ENCODE data around the gene SSTR4. TPM values are rescaled to one million over a fixed set of nuclear protein-coding genes. Genes with fewer than 3 reads are reported as not detected.

SSTR4 gene
- total and polyA plus RNA-seq, 2 of the 13 experiments (the other 11 are each of a cell fraction or from before 2014, with no cell fraction given) = not detected

- H4K20me1 ChIP-seq (ENCODE audit: insufficient read depth, low read length) = no peaks in the 10 kb centered on the region
- ChIA-PET POLR2A (no interaction called here), CTCF (ENCODE audit: low intra/inter-chr PET ratio, low total read pairs) (no interaction called here)
- H3K36me3 ChIP-seq (replicated peaks in 1 of 2; ENCODE audit: control insufficient read depth in 1 of 2, insufficient read depth in 2 of 2, low read length in 2 of 2) = no peaks in the 10 kb centered on the region
- no peak for DNase-seq (ENCODE audit: low spot score)
- FAIRE-seq = no peak
- BruUV-seq (replicated peaks) = no TSS peak
- H3K9me3 ChIP-seq (ENCODE audit: low read length) = no peaks in the 10 kb centered on the region
- no peak overlapping the region for H3K4me3 ChIP-seq (replicated peaks in 1 of 3; ENCODE audit: insufficient read depth in 1 of 3, low read depth in 2 of 3, low read length in 3 of 3)
- no peak overlapping the region for H2AFZ ChIP-seq (ENCODE audit: low read length)
- no peak overlapping the region for H3K9ac ChIP-seq (ENCODE audit: insufficient read depth, low read depth, low read length)
- no peaks in the 10 kb centered on the region for H3K79me2 ChIP-seq (ENCODE audit: insufficient read depth, low read length)
- no peak overlapping the region for H3K27ac ChIP-seq (ENCODE audit: extremely low read length, insufficient read depth, low read length)
- H3K4me2 ChIP-seq (ENCODE audit: low read depth, low read length) = no peak overlapping the region
- peaks cover 1 to 3% of the 10 kb centered on the region in 2 experiments; a peak in 1 of 5 replicates for H3K27me3 ChIP-seq (ENCODE audit: control insufficient read depth in 1 of 2, insufficient read depth in 2 of 2, low read length in 2 of 2)
- WGBS (ENCODE audit: low lambda C conversion rate) = 2% methylated on average over 5 of the region's 5 CpGs
- no peak for ATAC-seq
- intact Hi-C loops (cut with micrococcal nuclease; ENCODE audit: unreplicated experiment) (no loop called here), in situ Hi-C loops (cut with HindIII; ENCODE audit: extremely low pct_ligation_motif_present, low pct_unique_long_range_greater_than_20kb) (no loop called here)
- no peaks in the 10 kb centered on the region for H3K4me1 ChIP-seq (ENCODE audit: insufficient read depth, low read length)
- TF ChIP-seq ZBTB40 (IDR thresholded peaks at IDR 0.05) (no peak), ZBTB40 (CRISPR knock-in tag; IDR thresholded peaks at IDR 0.05) (no peak), CREB1 (IDR thresholded peaks at IDR 0.05) (peak; percentile 53; the same call in 1 of the 2 replicates), CREB1 (CRISPR knock-in tag; IDR thresholded peaks at IDR 0.05) (no peak), ZNF382 (CRISPR knock-in tag; IDR thresholded peaks at IDR 0.05; ENCODE audit: borderline replicate concordance) (no peak), HHEX (CRISPR knock-in tag; IDR thresholded peaks at IDR 0.05) (no peak)
Observed at GRCh38 chr20:23021951-23022350, 13.2 kb upstream of the SSTR4 start.

Measured in HepG2 (cell line).